Neuronal stem cell (in vitro differentiated cells): ENCODE data around the gene RUVBL1.

ENCODE experiments used
- DNase-seq: peaks from one replicate; pipeline ENCODE4 v3.0.0-alpha.2; 2013; ENCODE audit warnings: low spot score
- H2AFZ ChIP-seq: one replicate; pipeline ENCODE4 v1.6.1; 2013; ENCODE audit warnings: mild to moderate bottlenecking, low read length, inconsistent platforms
- H2AK5ac ChIP-seq: 2 replicates; pipeline ENCODE4 v1.6.1; 2013; ENCODE audit warnings: low read depth, mild to moderate bottlenecking, inconsistent platforms, low read length, moderate library complexity, mixed read lengths
- H2BK120ac ChIP-seq: 2 replicates; pipeline ENCODE4 v1.6.1; 2013; ENCODE audit warnings: low read depth, mild to moderate bottlenecking, inconsistent platforms, low read length, moderate library complexity, mixed read lengths
- H2BK12ac ChIP-seq: one replicate; pipeline ENCODE4 v1.6.1; 2013; ENCODE audit warnings: low read length, inconsistent platforms
- H2BK15ac ChIP-seq: 2 replicates; pipeline ENCODE4 v1.6.1; 2013; ENCODE audit warnings: mild to moderate bottlenecking, low read length, inconsistent platforms, mixed read lengths
- H2BK5ac ChIP-seq: one replicate; pipeline ENCODE4 v1.6.1; 2013; ENCODE audit warnings: inconsistent platforms, mild to moderate bottlenecking, low read length, moderate library complexity
- H3K14ac ChIP-seq: one replicate; pipeline ENCODE4 v1.6.1; 2013; ENCODE audit warnings: low read length, inconsistent platforms
- H3K18ac ChIP-seq: 2 replicates; pipeline ENCODE4 v1.6.1; 2013; ENCODE audit warnings: low read length, inconsistent platforms
- H3K23ac ChIP-seq: 2 replicates; pipeline ENCODE4 v1.6.1; 2013; ENCODE audit warnings: low read depth, mild to moderate bottlenecking, mixed read lengths, low read length, inconsistent platforms; ENCODE audit not compliant: poor library complexity
- H3K27ac ChIP-seq: replicated peaks from 3 replicates; pipeline ENCODE4 v1.5.1; 2013; ENCODE audit warnings: low read length, inconsistent platforms
- H3K27me3 ChIP-seq, 3 experiments: 2 replicates each; pipeline ENCODE4 v1.6.1; 2013; ENCODE audit warnings: low read length in 3 of 3, mild to moderate bottlenecking in 2 of 3, inconsistent platforms in 1 of 3, low read depth in 1 of 3, mixed read lengths in 1 of 3, moderate library complexity in 1 of 3; ENCODE audit not compliant: control insufficient read depth in 3 of 3, insufficient read depth in 3 of 3
- H3K36me3 ChIP-seq, 2 donors: replicated peaks in 1 of 2; 2 replicates each; pipeline ENCODE4 v1.6.1; 2013; ENCODE audit warnings: low read length in 2 of 2; ENCODE audit not compliant: control insufficient read depth in 2 of 2, insufficient read depth in 2 of 2
- H3K4ac ChIP-seq: 2 replicates; pipeline ENCODE4 v1.6.1; 2013; ENCODE audit warnings: inconsistent platforms, mild to moderate bottlenecking, low read length, moderate library complexity
- H3K4me1 ChIP-seq, 2 donors: 1 replicate in 1 of 2; 2 replicates in 1 of 2; pipeline ENCODE4 v1.6.1; 2013; ENCODE audit warnings: low read length in 2 of 2, low read depth in 1 of 2; ENCODE audit not compliant: control insufficient read depth in 2 of 2, insufficient read depth in 1 of 2
- H3K4me2 ChIP-seq: one replicate; pipeline ENCODE4 v1.6.1; 2013; ENCODE audit warnings: mild to moderate bottlenecking, low read length, inconsistent platforms; ENCODE audit not compliant: insufficient read depth, poor library complexity, severe bottlenecking
- H3K4me3 ChIP-seq, 2 donors: 2 replicates each; pipeline ENCODE4 v1.5.1; 2013; ENCODE audit warnings: low read length in 2 of 2, mild to moderate bottlenecking in 2 of 2, inconsistent platforms in 1 of 2, moderate library complexity in 1 of 2
- H3K79me1 ChIP-seq: one replicate; pipeline ENCODE4 v1.6.1; 2013; ENCODE audit warnings: low read depth, mild to moderate bottlenecking, inconsistent platforms, low read length, moderate library complexity
- H3K9ac ChIP-seq: one replicate; pipeline ENCODE4 v1.6.1; 2013; ENCODE audit warnings: mild to moderate bottlenecking, low read depth, low read length, inconsistent platforms; ENCODE audit not compliant: poor library complexity
- H3K9me3 ChIP-seq, 2 donors: replicated peaks in 1 of 2; 2 replicates each; pipeline versions ENCODE3 to v1.6.1; 2013; ENCODE audit warnings: low read length in 2 of 2, mild to moderate bottlenecking in 2 of 2, inconsistent platforms in 1 of 2, low read depth in 1 of 2, mixed read lengths in 1 of 2, moderate library complexity in 1 of 2; ENCODE audit not compliant: control insufficient read depth in 2 of 2, insufficient read depth in 1 of 2
- H4K8ac ChIP-seq: one replicate; pipeline ENCODE4 v1.6.1; 2013; ENCODE audit warnings: low read depth, mild to moderate bottlenecking, inconsistent platforms, low read length, moderate library complexity
- H4K91ac ChIP-seq: one replicate; pipeline ENCODE4 v1.6.1; 2013; ENCODE audit warnings: low read length, low read depth, mild to moderate bottlenecking, inconsistent platforms; ENCODE audit not compliant: poor library complexity
- WGBS, 2 donors: extraction: QIAGEN DNeasy Blood & Tissue Kit; methylation state at CpG; one replicate each; pipeline ENCODE4 v1.1.7; 2013; ENCODE audit warnings: missing lambda C conversion rate in 2 of 2, mixed read lengths in 1 of 2; ENCODE audit not compliant: insufficient read length in 2 of 2, insufficient replicate concordance in 1 of 2; ENCODE audit errors: extremely low coverage in 2 of 2; 5-methylcytosine and 5-hydroxymethylcytosine counted together

RUVBL1 gene

GRCh38 chr3:128079823-128080222 is 43.8 kb downstream of the RUVBL1 start:
- no peaks in the 10 kb centered on the region for H3K9me3 ChIP-seq
- no peak overlapping the region for H2AFZ ChIP-seq
- no peak overlapping the region for H3K27ac ChIP-seq
- no peak overlapping the region for H3K4ac ChIP-seq
- peaks cover 26 to 81% of the 10 kb centered on the region in 2 donors for H3K36me3 ChIP-seq
- no peak overlapping the region for H3K14ac ChIP-seq
- H2AK5ac ChIP-seq: no peak overlapping the region
- H3K18ac ChIP-seq: no peak overlapping the region
- H3K4me3 ChIP-seq: no peak overlapping the region
- H3K4me2 ChIP-seq: no peak overlapping the region
- no peak overlapping the region for H2BK15ac ChIP-seq
- no CpG with 5 or more reads among the region's 9 CpGs for WGBS, 2 donors
- H2BK5ac ChIP-seq: no peak overlapping the region
- H3K4me1 ChIP-seq: peaks cover 0 to 19% of the 10 kb centered on the region in 2 donors
- H3K9ac ChIP-seq: no peak overlapping the region
- peaks cover 0 to 16% (median 0%) of the 10 kb centered on the region in 3 experiments for H3K27me3 ChIP-seq
- peak overlapping the region; percentile 1 for H3K23ac ChIP-seq
- H4K8ac ChIP-seq: no peak overlapping the region
- no peak for DNase-seq
- no peak overlapping the region for H2BK12ac ChIP-seq
- H4K91ac ChIP-seq: no peak overlapping the region
- H3K79me1 ChIP-seq: no peaks in the 10 kb centered on the region
- no peak overlapping the region for H2BK120ac ChIP-seq

- no peak overlapping the region for H3K27ac ChIP-seq
- no peaks in the 10 kb centered on the region for H3K79me1 ChIP-seq
- no peak overlapping the region for H2AFZ ChIP-seq
- no peak overlapping the region for H3K14ac ChIP-seq
- no peak overlapping the region for H2BK15ac ChIP-seq
- no peaks in the 10 kb centered on the region for H3K9me3 ChIP-seq
- peaks cover 26 to 79% of the 10 kb centered on the region in 2 donors for H3K36me3 ChIP-seq
- DNase-seq: no peak
- H4K8ac ChIP-seq: no peak overlapping the region
- H4K91ac ChIP-seq: no peak overlapping the region
- H3K9ac ChIP-seq: no peak overlapping the region
- peaks cover 0 to 16% (median 0%) of the 10 kb centered on the region in 3 experiments for H3K27me3 ChIP-seq
- H2BK5ac ChIP-seq: no peak overlapping the region
- no peak overlapping the region for H2BK120ac ChIP-seq
- H3K4me1 ChIP-seq: peaks cover 0 to 19% of the 10 kb centered on the region in 2 donors
- H3K23ac ChIP-seq: no peak overlapping the region
- H2AK5ac ChIP-seq: no peak overlapping the region
- no peak overlapping the region for H2BK12ac ChIP-seq
- H3K18ac ChIP-seq: no peak overlapping the region
- no CpG with 5 or more reads among the region's 8 CpGs for WGBS, 2 donors
- H3K4me3 ChIP-seq: no peak overlapping the region
- no peak overlapping the region for H3K4me2 ChIP-seq
- H3K4ac ChIP-seq: no peak overlapping the region
Measured at GRCh38 chr3:128078875-128079274, 44.7 kb downstream of the RUVBL1 start.

- H2BK5ac ChIP-seq: no peak overlapping the region
- no peak overlapping the region for H2AK5ac ChIP-seq
- H3K79me1 ChIP-seq: peaks cover 1% of the 10 kb centered on the region
- peaks cover 28 to 81% of the 10 kb centered on the region in 2 donors for H3K36me3 ChIP-seq
- no peak overlapping the region for H3K4me2 ChIP-seq
- H3K14ac ChIP-seq: no peak overlapping the region
- H2BK120ac ChIP-seq: no peak overlapping the region
- no peak overlapping the region for H4K91ac ChIP-seq
- peaks cover 0 to 19% of the 10 kb centered on the region in 2 donors for H3K4me1 ChIP-seq
- no peak overlapping the region for H2BK12ac ChIP-seq
- H3K18ac ChIP-seq: no peak overlapping the region
- H3K4ac ChIP-seq: no peak overlapping the region
- no peak overlapping the region for H3K23ac ChIP-seq
- no peak overlapping the region for H2BK15ac ChIP-seq
- peaks cover 0 to 16% (median 0%) of the 10 kb centered on the region in 3 experiments for H3K27me3 ChIP-seq
- no peak for DNase-seq
- no peaks in the 10 kb centered on the region for H3K9me3 ChIP-seq
- no peak overlapping the region for H4K8ac ChIP-seq
- no peak overlapping the region for H3K9ac ChIP-seq
- no peak overlapping the region for H2AFZ ChIP-seq
- no CpG with 5 or more reads among the region's 5 CpGs for WGBS, 2 donors
- no peak overlapping the region for H3K27ac ChIP-seq
- no peak overlapping the region for H3K4me3 ChIP-seq
Measured at GRCh38 chr3:128078322-128078721, 45.3 kb downstream of the RUVBL1 start.

- H3K36me3 ChIP-seq: peaks cover 27 to 81% of the 10 kb centered on the region in 2 donors
- no peak overlapping the region for H2BK120ac ChIP-seq
- H3K4ac ChIP-seq: no peak overlapping the region
- peaks cover 0 to 19% of the 10 kb centered on the region in 2 donors for H3K4me1 ChIP-seq
- no peak overlapping the region for H2AK5ac ChIP-seq
- no peaks in the 10 kb centered on the region for H3K9me3 ChIP-seq
- peak overlapping the region; percentile 47 for H3K23ac ChIP-seq
- H3K14ac ChIP-seq: no peak overlapping the region
- no CpG with 5 or more reads among the region's 1 CpG for WGBS, 2 donors
- no peak overlapping the region for H2BK15ac ChIP-seq
- peaks cover 5% of the 10 kb centered on the region for H3K79me1 ChIP-seq
- H3K9ac ChIP-seq: no peak overlapping the region
- H4K91ac ChIP-seq: no peak overlapping the region
- H3K27ac ChIP-seq: no peak overlapping the region
- no peak for DNase-seq
- no peak overlapping the region for H4K8ac ChIP-seq
- H3K18ac ChIP-seq: peak overlapping the region; percentile 84
- peaks cover 0 to 16% (median 0%) of the 10 kb centered on the region in 3 experiments for H3K27me3 ChIP-seq
- no peak overlapping the region for H3K4me2 ChIP-seq
- H2BK12ac ChIP-seq: peak overlapping the region; percentile 30
- H2BK5ac ChIP-seq: no peak overlapping the region
- H2AFZ ChIP-seq: no peak overlapping the region
- no peak overlapping the region for H3K4me3 ChIP-seq
Measured at GRCh38 chr3:128077665-128078064, 45.9 kb downstream of the RUVBL1 start.
